IMR-90 (cell line): Measurements from ENCODE around the gene HDAC5. TPM values are rescaled to one million over a fixed set of nuclear protein-coding genes. Genes with fewer than 3 reads are reported as not detected.

ENCODE experiments used
- ATAC-seq: fragments of 200-7000 bp; cut with Tn5 transposase; 2 replicates; pipeline ENCODE4 v1.9.1; 2020; ENCODE audit warnings: low read depth, mild to moderate bottlenecking, moderate library complexity
- BruUV-seq: library from RNA; stranded (reverse); fragments of 400-500 nt; replicated peaks from 2 replicates; lab custom pipeline; 2021; lab: Mats Ljungman, UMichigan
- CTCF ChIA-PET: fragments of 300-600 bp; formaldehyde crosslinking; extraction: SDS; loops from one replicate; lab custom pipeline; 2021; ENCODE audit warnings: antibody characterized with exemption; lab: Yijun Ruan, JAX
- POLR2A ChIA-PET: fragments of 300-600 bp; sonication (Branson Sonifier 250); formaldehyde crosslinking; loops from one replicate; lab custom pipeline; 2022; ENCODE audit warnings: antibody characterized with exemption; ENCODE audit not compliant: unreplicated experiment; lab: Charles Lee
- DNase-seq: peaks from one replicate; pipeline ENCODE4 v3.0.0; 2013
- H2AFZ ChIP-seq: replicated peaks from 2 replicates; pipeline ENCODE3; 2013; ENCODE audit warnings: low read length, mild to moderate bottlenecking; ENCODE audit not compliant: poor library complexity
- H2AK5ac ChIP-seq: 2 replicates; pipeline ENCODE4 v1.6.1; 2013; ENCODE audit warnings: low read depth, low read length, inconsistent platforms
- H2AK9ac ChIP-seq: replicated peaks from 2 replicates; pipeline ENCODE3; 2013; ENCODE audit warnings: mild to moderate bottlenecking, low read depth, low read length, moderate library complexity; ENCODE audit not compliant: poor library complexity
- H2BK120ac ChIP-seq: 2 replicates; pipeline ENCODE4 v1.6.1; 2013; ENCODE audit warnings: low read depth, low read length, inconsistent platforms
- H2BK15ac ChIP-seq: 3 replicates; pipeline ENCODE4 v1.6.1; 2013; ENCODE audit warnings: low read depth, low read length, inconsistent platforms
- H2BK20ac ChIP-seq: 2 replicates; pipeline ENCODE4 v1.6.1; 2013; ENCODE audit warnings: low read depth, mild to moderate bottlenecking, inconsistent platforms, low read length, moderate library complexity
- H2BK5ac ChIP-seq: 2 replicates; pipeline ENCODE4 v1.6.1; 2013; ENCODE audit warnings: mild to moderate bottlenecking, low read depth, low read length, inconsistent platforms; ENCODE audit not compliant: poor library complexity, severe bottlenecking
- H3K14ac ChIP-seq: replicated peaks from 2 replicates; pipeline ENCODE4 v1.6.1; 2013; ENCODE audit warnings: low read depth, low read length, inconsistent platforms
- H3K18ac ChIP-seq: 2 replicates; pipeline ENCODE4 v1.6.1; 2013; ENCODE audit warnings: low read depth, low read length, control low read depth
- H3K23ac ChIP-seq: 2 replicates; pipeline ENCODE4 v1.6.1; 2013; ENCODE audit warnings: low read depth, low read length, inconsistent platforms
- H3K27ac ChIP-seq: 2 replicates; pipeline ENCODE4 v1.5.1; 2013; ENCODE audit warnings: mild to moderate bottlenecking, control low read depth, low read length; ENCODE audit not compliant: insufficient read depth
- H3K27me3 ChIP-seq: 2 replicates; pipeline ENCODE4 v1.6.1; 2013; ENCODE audit warnings: low read length; ENCODE audit not compliant: control insufficient read depth, insufficient read depth
- H3K36me3 ChIP-seq: 2 replicates; pipeline ENCODE4 v1.6.1; 2013; ENCODE audit warnings: low read length, mixed read lengths; ENCODE audit not compliant: control insufficient read depth, insufficient read depth
- H3K4ac ChIP-seq: 2 replicates; pipeline ENCODE4 v1.6.1; 2013; ENCODE audit warnings: low read depth, low read length, inconsistent platforms
- H3K4me1 ChIP-seq: 2 replicates; pipeline ENCODE4 v1.6.1; 2013; ENCODE audit warnings: low read length, mixed read lengths; ENCODE audit not compliant: control insufficient read depth, insufficient read depth
- H3K4me2 ChIP-seq: 2 replicates; pipeline ENCODE4 v1.6.1; 2013; ENCODE audit warnings: low read depth, mild to moderate bottlenecking, control low read depth, low read length, moderate library complexity
- H3K4me3 ChIP-seq: 2 replicates; pipeline ENCODE4 v1.5.1; 2013; ENCODE audit warnings: low read depth, mild to moderate bottlenecking, control low read depth, low read length, moderate library complexity; ENCODE audit not compliant: insufficient read depth
- H3K56ac ChIP-seq: 2 replicates; pipeline ENCODE4 v1.6.1; 2013; ENCODE audit warnings: low read length, inconsistent platforms; ENCODE audit not compliant: insufficient read depth; ENCODE audit errors: extremely low read depth
- H3K79me1 ChIP-seq, 2 experiments: 2 replicates each; pipeline ENCODE4 v1.6.1; 2013; ENCODE audit warnings: low read length in 2 of 2, inconsistent platforms in 1 of 2, low read depth in 1 of 2
- H3K9ac ChIP-seq: 2 replicates; pipeline ENCODE4 v1.6.1; 2013; ENCODE audit warnings: low read depth, low read length, control low read depth
- H3K9me1 ChIP-seq: 2 replicates; pipeline ENCODE4 v1.6.1; 2013; ENCODE audit warnings: low read length, inconsistent platforms; ENCODE audit not compliant: insufficient read depth
- H3K9me3 ChIP-seq: 2 replicates; pipeline ENCODE4 v1.6.1; 2013; ENCODE audit warnings: low read length; ENCODE audit not compliant: control insufficient read depth, insufficient read depth
- H4K20me1 ChIP-seq: 2 replicates; pipeline ENCODE4 v1.6.1; 2013; ENCODE audit warnings: low read length, inconsistent platforms; ENCODE audit not compliant: insufficient read depth
- H4K5ac ChIP-seq: 2 replicates; pipeline ENCODE4 v1.6.1; 2013; ENCODE audit warnings: mild to moderate bottlenecking, low read depth, low read length, control low read depth
- H4K8ac ChIP-seq, 2 experiments: 2 replicates each; pipeline ENCODE4 v1.6.1; 2013; ENCODE audit warnings: low read depth in 2 of 2, low read length in 2 of 2, control low read depth in 1 of 2, inconsistent platforms in 1 of 2
- H4K91ac ChIP-seq: 2 replicates; pipeline ENCODE4 v1.6.1; 2013; ENCODE audit warnings: low read depth, low read length, inconsistent platforms; ENCODE audit not compliant: insufficient read depth
- BHLHE40 ChIP-seq: fragments of 150-350 bp; IDR thresholded peaks from 2 replicates; pipeline ENCODE4 v1.6.1; 2016; ENCODE audit warnings: mild to moderate bottlenecking, low read depth, low read length
- CEBPB ChIP-seq: IDR thresholded peaks from 2 replicates; pipeline ENCODE4 v1.6.1; 2012; ENCODE audit warnings: low read depth, low read length, improper control_type of control experiment
- CHD1 ChIP-seq: IDR thresholded peaks from 2 replicates; pipeline ENCODE4 v1.6.1; 2012; ENCODE audit warnings: low read depth, low read length, improper control_type of control experiment
- CTCF ChIP-seq: conservative IDR thresholded peaks from 2 replicates; pipeline ENCODE4 v1.5.1; 2012; ENCODE audit warnings: mild to moderate bottlenecking, low read depth, low read length, improper control_type of control experiment
- FOS ChIP-seq: fragments of 150-350 bp; IDR thresholded peaks from 2 replicates; pipeline ENCODE4 v1.6.1; 2016; ENCODE audit warnings: low read depth, low read length
- MAFK ChIP-seq: IDR thresholded peaks from 2 replicates; pipeline ENCODE4 v1.6.1; 2012; ENCODE audit warnings: low read depth, low read length, improper control_type of control experiment
- MAZ ChIP-seq: IDR thresholded peaks from 2 replicates; pipeline ENCODE4 v1.6.1; 2012; ENCODE audit warnings: low read depth, mild to moderate bottlenecking, low read length, improper control_type of control experiment, moderate library complexity, borderline replicate concordance
- MXI1 ChIP-seq: IDR thresholded peaks from 2 replicates; pipeline ENCODE4 v1.6.1; 2012; ENCODE audit warnings: low read depth, mild to moderate bottlenecking, low read length, moderate library complexity, borderline replicate concordance
- NFE2L2 ChIP-seq: fragments of 150-350 bp; IDR thresholded peaks from 2 replicates; pipeline ENCODE4 v1.6.1; 2016; ENCODE audit warnings: low read depth, mild to moderate bottlenecking, low read length
- POLR2A ChIP-seq: IDR thresholded peaks from 2 replicates; pipeline ENCODE4 v1.6.1; 2012; ENCODE audit warnings: mild to moderate bottlenecking, low read depth, low read length
- RAD21 ChIP-seq: IDR thresholded peaks from 2 replicates; pipeline ENCODE4 v1.6.1; 2012; ENCODE audit warnings: low read length, improper control_type of control experiment
- RCOR1 ChIP-seq: IDR thresholded peaks from 2 replicates; pipeline ENCODE4 v1.6.1; 2012; ENCODE audit warnings: mild to moderate bottlenecking, low read length, improper control_type of control experiment; ENCODE audit not compliant: insufficient replicate concordance
- RFX5 ChIP-seq: IDR thresholded peaks from 2 replicates; pipeline ENCODE4 v1.8.0; 2012; ENCODE audit warnings: low read depth, mild to moderate bottlenecking, low read length, moderate library complexity
- SMC3 ChIP-seq: fragments of 150-350 bp; IDR thresholded peaks from 2 replicates; pipeline ENCODE4 v1.6.1; 2016; ENCODE audit warnings: low read depth, mild to moderate bottlenecking, antibody characterized with exemption, low read length, moderate library complexity
- WGBS, 2 experiments: methylation state at CpG; one replicate each; pipeline versions ENCODE4 v1.1.5 to v1.1.7; 2013; ENCODE audit warnings: missing lambda C conversion rate in 2 of 2; ENCODE audit not compliant: insufficient read length in 1 of 2; ENCODE audit errors: extremely low coverage in 2 of 2; 5-methylcytosine and 5-hydroxymethylcytosine counted together
- dilution Hi-C: fragments of 300-500 bp; cut with HindIII; formaldehyde crosslinking; loops from one replicate; pipeline ENCODE4 v1.14.3; 2018; ENCODE audit warnings: low sequenced_read_pairs; ENCODE audit not compliant: unreplicated experiment
- in situ Hi-C: fragments of 300-500 bp; cut with MboI; formaldehyde crosslinking; loops from 3 replicates; pipeline ENCODE4 v1.14.3; 2019; ENCODE audit warnings: low sequenced_read_pairs, inconsistent platforms, mixed read lengths
- intact Hi-C: fragments of 100-400 bp; cut with micrococcal nuclease; formaldehyde crosslinking; loops from 2 replicates; pipeline ENCODE4 v1.10.0; 2022
- polyA plus RNA-seq, 3 experiments: library from polyadenylated mRNA; depleted of rRNA; stranded (reverse); fragments of >200 nt; gene quantifications; 2 replicates each; pipeline ENCODE4 v1.2.3, GENCODE V29; 2012; ENCODE audit warnings: low replicate concordance in 1 of 3
- total RNA-seq: library from RNA; depleted of rRNA; stranded (reverse); fragments of >200 nt; gene quantifications from 2 replicates; pipeline ENCODE4 v1.2.3, GENCODE V29; 2012
- TF ChIP-seq, protein P1 (sequence below): fragments of 150-350 bp; IDR thresholded peaks from 2 replicates; pipeline ENCODE4 v1.6.1; 2017; ENCODE audit warnings: mild to moderate bottlenecking, antibody characterized with exemption, low read length, low read depth

Gene HDAC5
- total and polyA plus RNA-seq, 2 of the 4 experiments (the other 2 are of a cell fraction), result 47.0 to 61.3 TPM

- in situ Hi-C loops (no loop called here), intact Hi-C loops (no loop called here), dilution Hi-C loops (no loop called here)
- no peak overlapping the region for H4K5ac ChIP-seq
- WGBS, 2 experiments, result 67% methylated on average over 3 of the region's 5 CpGs; no CpG with 5 or more reads in 1 of the 2 experiments
- H3K9me3 ChIP-seq, result no peaks in the 10 kb centered on the region
- H3K4ac ChIP-seq, result no peak overlapping the region
- H2AFZ ChIP-seq, result no peak overlapping the region
- H2AK5ac ChIP-seq, result no peak overlapping the region
- H3K4me3 ChIP-seq, result no peak overlapping the region
- H3K14ac ChIP-seq, result no peak overlapping the region
- H3K9me1 ChIP-seq, result peaks cover 14% of the 10 kb centered on the region
- H4K8ac ChIP-seq, result no peak overlapping the region
- no peak overlapping the region for H3K27ac ChIP-seq
- H3K56ac ChIP-seq, result no peak overlapping the region
- H3K9ac ChIP-seq, result no peak overlapping the region
- ChIA-PET CTCF (no interaction called here), POLR2A (no interaction called here)
- no peak overlapping the region for H4K91ac ChIP-seq
- no peak overlapping the region for H2AK9ac ChIP-seq
- no peak overlapping the region for H3K4me2 ChIP-seq
- H2BK120ac ChIP-seq, result no peak overlapping the region
- H2BK20ac ChIP-seq, result no peak overlapping the region
- no peak overlapping the region for H2BK5ac ChIP-seq
- DNase-seq, result no peak
- H4K20me1 ChIP-seq, result peaks cover 52% of the 10 kb centered on the region
- H3K23ac ChIP-seq, result no peak overlapping the region
- peaks cover 5% of the 10 kb centered on the region; the same call in 1 of the 2 replicates for H3K4me1 ChIP-seq
- no peaks in the 10 kb centered on the region for H3K27me3 ChIP-seq
- H3K36me3 ChIP-seq, result 0 out of 2 replicates have a peak, but pooled peaks cover 2% of the 10 kb centered on the region
- no peak overlapping the region for H3K18ac ChIP-seq
- no peak overlapping the region for H2BK15ac ChIP-seq
- TF ChIP-seq, protein P1, sequence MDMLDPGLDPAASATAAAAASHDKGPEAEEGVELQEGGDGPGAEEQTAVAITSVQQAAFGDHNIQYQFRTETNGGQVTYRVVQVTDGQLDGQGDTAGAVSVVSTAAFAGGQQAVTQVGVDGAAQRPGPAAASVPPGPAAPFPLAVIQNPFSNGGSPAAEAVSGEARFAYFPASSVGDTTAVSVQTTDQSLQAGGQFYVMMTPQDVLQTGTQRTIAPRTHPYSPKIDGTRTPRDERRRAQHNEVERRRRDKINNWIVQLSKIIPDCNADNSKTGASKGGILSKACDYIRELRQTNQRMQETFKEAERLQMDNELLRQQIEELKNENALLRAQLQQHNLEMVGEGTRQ, result no peak
- TF ChIP-seq RCOR1 (no peak), CTCF (no peak), POLR2A (no peak), MXI1 (no peak), MAFK (no peak), RAD21 (no peak), CHD1 (no peak), RFX5 (no peak), FOS (no peak), SMC3 (no peak), NFE2L2 (no peak), CEBPB (no peak), MAZ (no peak), BHLHE40 (no peak)
- no peak for ATAC-seq
- H3K79me1 ChIP-seq, result peaks cover 11 to 85% of the 10 kb centered on the region in 2 experiments
- no TSS peak for BruUV-seq
These were observed 4.4 kb downstream of the HDAC5 start for GRCh38 chr17:44119062-44119461.
